ENCODE measurements around the gene STAB1.

The STAB1 gene

DNA sequence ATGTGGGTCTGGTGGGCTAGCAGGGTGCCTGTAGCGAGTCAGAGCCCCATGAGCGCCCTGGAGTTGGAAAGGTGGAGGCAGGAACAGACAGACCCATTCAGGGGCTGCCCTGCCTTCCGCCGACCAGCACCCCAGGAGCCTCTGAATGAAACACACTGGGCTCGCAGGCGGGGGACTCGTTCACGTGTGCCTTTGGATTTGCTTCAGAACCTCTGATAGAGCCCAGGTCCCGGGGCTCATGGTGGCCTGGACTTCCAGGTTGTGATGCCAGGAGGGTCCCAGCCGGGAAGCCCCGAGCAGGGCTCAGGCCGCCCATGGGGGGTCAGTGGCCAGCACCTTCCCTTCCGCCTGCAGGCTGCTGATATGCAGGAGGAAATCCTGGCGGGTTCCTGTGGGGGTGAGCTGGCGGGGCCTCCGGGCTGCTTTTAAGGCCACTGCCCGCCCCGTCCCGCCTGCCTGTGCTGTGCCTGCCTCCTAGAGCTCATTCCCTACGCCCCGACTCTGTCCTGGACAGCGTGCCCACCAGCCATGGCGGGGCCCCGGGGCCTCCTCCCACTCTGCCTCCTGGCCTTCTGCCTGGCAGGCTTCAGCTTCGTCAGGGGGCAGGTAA, at the start of gene STAB1:
STAB1 (plus strand) TSS at position 453 of the 610 bp plus-strand sequence; CDS start at position 529, 76 bp downstream.
- DNase-seq = no peak

- no peak for DNase-seq
Measured at GRCh38 chr3:52446042-52446441, 49.1 kb upstream of the STAB1 start.

- DNase-seq = peak; percentile 84
Measured at GRCh38 chr3:52446631-52447511, 48.3 kb upstream of the STAB1 start.

- no peak for DNase-seq
Measured at GRCh38 chr3:52447512-52448355, 47.4 kb upstream of the STAB1 start.

DNA sequence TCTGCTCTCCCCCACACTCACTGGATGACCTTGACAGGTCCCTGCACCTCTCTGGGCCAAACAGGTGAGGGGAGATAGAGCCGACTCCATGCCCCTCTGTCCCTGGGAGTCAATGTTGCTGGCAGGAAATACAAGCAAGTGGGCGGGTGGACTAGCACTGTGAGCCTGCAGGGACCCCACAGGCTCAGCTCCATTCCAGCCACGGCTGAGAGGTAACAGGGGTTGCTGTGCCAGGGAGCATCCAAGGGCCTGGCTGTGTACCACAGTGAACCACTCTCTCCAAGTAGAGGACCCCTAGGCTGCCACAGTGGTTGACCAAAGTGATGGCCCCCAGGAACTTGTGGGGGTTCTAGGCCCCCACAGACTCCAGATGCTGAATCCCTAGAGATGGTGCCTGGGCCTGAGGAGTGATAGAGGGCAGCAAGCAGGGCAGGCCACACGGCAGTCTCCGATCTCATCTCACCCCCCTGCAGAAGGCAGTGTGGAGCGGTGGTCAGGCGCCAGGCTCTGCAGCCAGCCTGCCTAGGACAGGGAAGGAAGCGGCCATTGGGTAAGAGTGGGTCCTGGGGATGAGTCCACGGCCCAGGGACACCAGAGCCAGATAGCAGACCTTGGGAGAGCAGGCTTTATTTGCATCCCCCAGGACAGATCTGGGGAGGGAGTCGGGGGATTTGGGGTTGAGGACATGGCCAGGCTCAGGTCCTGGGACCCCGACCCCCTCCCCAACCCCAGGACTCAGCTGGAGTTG, 44.5 kb upstream of the STAB1 start:
- no peak for DNase-seq

- no peak for DNase-seq
Measured at GRCh38 chr3:52451237-52452083, 43.7 kb upstream of the STAB1 start.

- no peak for DNase-seq
Measured at GRCh38 chr3:52452126-52452525, 43.0 kb upstream of the STAB1 start.

DNA sequence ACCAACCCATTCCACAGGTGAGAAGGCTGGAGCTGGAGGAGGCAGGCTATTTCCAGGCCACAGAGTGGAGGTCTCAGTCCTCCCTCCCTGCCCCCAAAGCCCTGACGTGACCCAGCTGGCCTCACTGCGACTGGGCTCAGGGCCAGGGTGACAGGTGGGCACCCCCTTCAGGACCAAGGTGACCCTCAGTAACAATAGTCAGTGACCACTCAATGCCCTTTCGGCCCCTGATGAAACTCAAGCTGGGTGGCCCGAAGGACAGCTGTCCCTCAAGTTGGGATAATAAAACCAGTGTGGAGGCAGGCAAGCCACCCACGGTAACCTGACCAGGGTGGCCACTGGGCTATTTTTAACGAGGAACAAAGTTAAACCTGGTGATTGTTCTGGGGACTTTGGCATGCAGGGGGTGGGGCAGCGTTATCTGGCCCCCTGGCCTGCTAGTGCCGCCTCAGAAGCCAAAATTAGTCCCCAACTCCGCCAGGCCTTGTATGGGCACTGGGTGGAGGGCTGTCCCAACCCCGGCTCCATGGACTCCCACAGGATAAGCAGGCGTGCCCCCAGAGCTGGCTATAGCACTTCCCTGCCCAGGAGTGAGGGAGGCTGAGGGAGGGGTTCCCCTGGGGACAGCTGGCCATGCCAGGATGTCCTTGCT, 42.4 kb upstream of the STAB1 start:
- no peak for DNase-seq

GRCh38 chr3:52453496-52454249, 41.5 kb upstream of the STAB1 start, which contains the start of gene TNNC1:
TSS of gene TNNC1 (minus strand) at chr3:52454041. CDS start at chr3:52454015, 26 bp downstream.
- DNase-seq = peak; percentile 15

DNA sequence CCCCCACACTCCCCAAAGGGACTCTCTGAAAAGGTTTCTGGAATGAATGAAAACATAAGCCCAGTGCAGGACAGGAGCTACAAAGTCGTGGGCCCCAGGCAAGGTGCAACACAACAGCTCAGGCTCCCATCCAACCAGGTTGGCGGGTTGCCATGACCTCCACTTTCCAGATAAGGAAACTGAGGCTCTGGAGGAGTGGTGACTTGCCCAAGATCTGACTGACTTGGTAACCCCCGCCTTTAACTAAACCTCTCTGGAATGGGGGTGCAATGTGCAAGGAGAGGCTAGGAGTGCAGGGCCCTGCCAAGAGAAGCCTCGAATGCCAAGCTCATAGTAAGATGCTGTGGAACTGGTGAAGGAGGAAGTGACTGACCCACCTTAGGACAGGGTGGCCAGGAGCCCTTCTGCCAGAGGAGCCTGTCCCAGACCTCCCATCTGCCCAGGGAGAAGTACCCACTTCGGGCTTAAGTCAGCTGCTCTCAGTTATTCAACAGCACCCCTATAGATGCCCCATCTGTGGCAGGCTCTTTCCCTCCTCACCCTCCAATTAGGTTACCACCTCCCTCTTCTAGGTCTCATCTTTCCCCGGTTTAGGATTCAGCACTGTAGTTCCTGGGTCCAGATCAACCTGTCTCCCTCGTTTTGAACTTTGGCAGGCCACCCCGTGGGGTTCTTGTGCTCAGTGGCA, 40.7 kb upstream of the STAB1 start:
- DNase-seq = no peak

DNA sequence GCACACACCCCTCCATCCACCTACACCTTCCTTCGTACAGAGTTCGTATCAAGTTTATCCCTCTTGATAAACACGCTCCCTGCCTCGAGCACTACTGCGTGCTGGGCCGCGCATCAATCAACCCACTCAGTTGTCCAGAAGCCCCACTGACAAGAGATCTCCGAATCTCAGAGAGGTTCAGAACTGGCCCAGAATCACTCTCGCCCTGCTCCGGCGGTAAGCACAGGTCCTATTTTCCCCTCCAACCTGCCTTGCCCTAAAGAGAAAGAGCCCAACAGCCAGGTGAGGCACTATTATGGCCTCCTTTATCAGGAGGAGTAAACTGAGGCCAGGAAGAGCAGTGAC, 40.2 kb upstream of the STAB1 start:
- DNase-seq = no peak

- DNase-seq = peak; percentile 90
Measured at GRCh38 chr3:52455283-52456168, 39.6 kb upstream of the STAB1 start, which contains the start of gene NISCH. TSS of gene NISCH (plus strand) at chr3:52455604. CDS start at chr3:52455642, 38 bp downstream.

GRCh38 chr3:52456169-52456799, 38.9 kb upstream of the STAB1 start:
- peak; percentile 67 for DNase-seq

- DNase-seq = peak; percentile 36
Measured at GRCh38 chr3:52456800-52457183, 38.3 kb upstream of the STAB1 start.

DNA sequence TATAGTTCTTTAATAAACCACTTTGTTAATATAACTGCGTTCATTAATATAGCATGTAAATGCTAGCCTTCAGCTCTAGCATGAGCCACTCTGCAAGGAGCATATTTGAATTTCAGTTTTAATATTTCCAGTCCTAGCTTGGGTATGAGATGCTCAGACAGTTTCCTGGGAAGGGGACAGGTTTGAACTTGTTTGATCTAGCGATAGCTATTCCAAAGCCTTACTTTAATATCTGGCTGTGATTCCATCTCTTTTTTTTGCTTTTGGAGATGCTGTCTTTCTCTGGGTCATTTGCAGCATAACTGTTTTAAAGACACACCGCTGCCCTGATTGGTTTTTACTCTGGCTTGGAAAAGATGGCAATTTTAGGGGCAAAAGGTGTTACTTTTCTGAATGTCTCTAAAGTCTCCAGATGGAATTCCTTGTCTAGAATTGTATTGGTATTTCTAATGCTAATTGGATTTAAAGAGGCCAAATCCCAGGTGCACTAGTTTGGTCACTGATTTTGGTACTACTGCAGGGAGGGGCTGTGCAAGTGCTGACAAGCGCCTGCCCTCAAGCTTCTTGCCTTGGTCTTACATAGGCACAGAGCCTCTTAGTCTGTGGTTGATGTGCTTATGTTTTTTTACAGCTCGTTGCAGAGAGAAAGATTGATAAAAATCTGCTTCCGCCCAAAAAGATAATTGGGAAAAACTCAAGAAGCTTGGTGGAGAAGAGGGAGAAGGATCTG, 36.9 kb upstream of the STAB1 start:
- DNase-seq = peak; percentile 56

GRCh38 chr3:52458770-52459545, 36.2 kb upstream of the STAB1 start:
- DNase-seq = peak; percentile 91

Measured in NCI-H82 (cell line).